ENCODE data around the gene AOC3. TPM values are rescaled to one million over a fixed set of nuclear protein-coding genes. Genes with fewer than 3 reads are reported as not detected.

AOC3 gene
- total and polyA plus RNA-seq, 2 donors (not counting 3 experiments of a cell fraction or from before 2014, with no cell fraction given) = 0.11 to 0.27 TPM

DNA sequence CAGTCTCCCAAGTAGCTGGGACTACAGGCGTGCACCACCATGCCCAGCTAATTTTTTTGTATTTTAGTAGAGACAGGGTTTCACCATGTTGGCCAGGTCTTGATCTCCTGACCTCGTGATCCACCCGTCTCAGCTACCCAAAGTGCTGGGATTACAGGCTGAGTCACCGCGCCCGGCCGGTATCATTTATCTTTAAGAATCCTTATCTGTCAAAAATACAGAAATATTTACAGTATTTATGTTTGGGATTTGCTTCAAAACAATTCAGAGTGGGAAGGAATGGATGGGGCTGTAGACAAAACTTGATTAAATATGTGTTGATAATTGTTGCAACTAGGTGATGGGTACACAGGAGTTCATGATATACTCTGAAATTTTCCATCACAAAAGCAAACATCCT is 29.8 kb upstream of the AOC3 start:
- Histone ChIP-seq H4K20me1 (replicated peaks; ENCODE audit: control insufficient read depth, extremely low read depth, insufficient read depth, low read length) (no peaks in the 10 kb centered on the region), H3K9me3 (replicated peaks; ENCODE audit: control insufficient read depth, insufficient read depth, low read length) (no peaks in the 10 kb centered on the region), H3K4me2 (ENCODE audit: insufficient read depth, low read length) (no peak overlapping the region), H3K9me1 (replicated peaks; ENCODE audit: control insufficient read depth, extremely low read depth, insufficient read depth, low read length) (no peaks in the 10 kb centered on the region), H3K4me1 (ENCODE audit: control insufficient read depth, extremely low read depth, insufficient read depth, low read length) (peaks cover 5% of the 10 kb centered on the region), H3K36me3 (ENCODE audit: control insufficient read depth in 2 of 2, extremely low read depth in 1 of 2, insufficient read depth in 2 of 2, low read length in 2 of 2) (peaks cover 13 to 14% of the 10 kb centered on the region in 2 experiments), H3K27ac (ENCODE audit: insufficient read depth, low read depth, low read length) (no peak overlapping the region), H3K79me2 (ENCODE audit: control insufficient read depth, insufficient read depth, low read length) (peaks cover 16% of the 10 kb centered on the region), H3K27me3 (ENCODE audit: control insufficient read depth in 2 of 2, insufficient read depth in 2 of 2, low read length in 2 of 2) (no peaks in the 10 kb centered on the region), H2AFZ (ENCODE audit: low read depth, low read length) (no peak overlapping the region), H3K9ac (replicated peaks; ENCODE audit: extremely low read depth, insufficient read depth, low read length) (no peak overlapping the region), H3K4me3 (replicated peaks in 1 of 3; ENCODE audit: insufficient read depth in 1 of 3, low read depth in 1 of 3, low read length in 3 of 3) (no peak overlapping the region)
- POLR2A ChIA-PET = no interaction called here
- FAIRE-seq = no peak
- no peak for DNase-seq (ENCODE audit: low read depth, low spot score)
- BruUV-seq (replicated peaks) = no TSS peak
- dilution Hi-C loops (cut with MboI; ENCODE audit: extremely low pct_ligation_motif_present, low sequenced_read_pairs) = no loop called here
- TF ChIP-seq, protein P1, sequence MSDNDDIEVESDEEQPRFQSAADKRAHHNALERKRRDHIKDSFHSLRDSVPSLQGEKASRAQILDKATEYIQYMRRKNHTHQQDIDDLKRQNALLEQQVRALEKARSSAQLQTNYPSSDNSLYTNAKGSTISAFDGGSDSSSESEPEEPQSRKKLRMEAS (IDR thresholded peaks at IDR 0.05; ENCODE audit: insufficient read depth, insufficient read length) = no peak
- TF ChIP-seq MYC (IDR thresholded peaks at IDR 0.05; ENCODE audit: low read depth, low read length) (no peak), EZH2 (IDR thresholded peaks at IDR 0.05; ENCODE audit: borderline replicate concordance, low read depth, low read length, severe bottlenecking) (no peak), POLR2A (IDR thresholded peaks at IDR 0.05; ENCODE audit: low read depth, low read length) (no peak), FOS (IDR thresholded peaks at IDR 0.05; ENCODE audit: borderline replicate concordance, insufficient read depth, low read length) (no peak), JUN (IDR thresholded peaks at IDR 0.05; ENCODE audit: borderline replicate concordance, insufficient read depth, insufficient read length, low read depth) (no peak), POLR2AphosphoS5 (IDR thresholded peaks at IDR 0.05; ENCODE audit: insufficient read depth, low read depth, low read length) (no peak), GATA2 (IDR thresholded peaks at IDR 0.05; ENCODE audit: insufficient read depth, insufficient read length, low read depth, low read length) (no peak)
- TF ChIP-seq, protein P2, sequence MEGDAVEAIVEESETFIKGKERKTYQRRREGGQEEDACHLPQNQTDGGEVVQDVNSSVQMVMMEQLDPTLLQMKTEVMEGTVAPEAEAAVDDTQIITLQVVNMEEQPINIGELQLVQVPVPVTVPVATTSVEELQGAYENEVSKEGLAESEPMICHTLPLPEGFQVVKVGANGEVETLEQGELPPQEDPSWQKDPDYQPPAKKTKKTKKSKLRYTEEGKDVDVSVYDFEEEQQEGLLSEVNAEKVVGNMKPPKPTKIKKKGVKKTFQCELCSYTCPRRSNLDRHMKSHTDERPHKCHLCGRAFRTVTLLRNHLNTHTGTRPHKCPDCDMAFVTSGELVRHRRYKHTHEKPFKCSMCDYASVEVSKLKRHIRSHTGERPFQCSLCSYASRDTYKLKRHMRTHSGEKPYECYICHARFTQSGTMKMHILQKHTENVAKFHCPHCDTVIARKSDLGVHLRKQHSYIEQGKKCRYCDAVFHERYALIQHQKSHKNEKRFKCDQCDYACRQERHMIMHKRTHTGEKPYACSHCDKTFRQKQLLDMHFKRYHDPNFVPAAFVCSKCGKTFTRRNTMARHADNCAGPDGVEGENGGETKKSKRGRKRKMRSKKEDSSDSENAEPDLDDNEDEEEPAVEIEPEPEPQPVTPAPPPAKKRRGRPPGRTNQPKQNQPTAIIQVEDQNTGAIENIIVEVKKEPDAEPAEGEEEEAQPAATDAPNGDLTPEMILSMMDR (IDR thresholded peaks at IDR 0.05; ENCODE audit: extremely low read depth in 1 of 2, insufficient read depth in 1 of 2, low read depth in 1 of 2, low read length in 2 of 2) = no peak
- CTCF ChIA-PET = interaction anchor here (1.3 to 2.4 kb wide), 6 partner anchors 18 to 243 kb away, joined by 3 to 10 read pairs (median 4); partner anchors contain the start of gene PSMC3IP
- intact Hi-C loops (cut with micrococcal nuclease) = loop anchor here (5.0 kb wide), 2 partner anchors 79 to 116 kb away; no protein-coding TSS in a partner anchor

All from endothelial cell of umbilical vein (primary cell).